HG02852 (cell line): Measurements from ENCODE around the gene TENM3.

ENCODE experiments used
- ATAC-seq: cut with Tn5 transposase; IDR thresholded peaks from one replicate; pipeline ENCODE4 v1.9.1; 2021; ENCODE audit warnings: mild to moderate bottlenecking, moderate library complexity; ENCODE audit not compliant: unreplicated experiment

Gene TENM3

DNA sequence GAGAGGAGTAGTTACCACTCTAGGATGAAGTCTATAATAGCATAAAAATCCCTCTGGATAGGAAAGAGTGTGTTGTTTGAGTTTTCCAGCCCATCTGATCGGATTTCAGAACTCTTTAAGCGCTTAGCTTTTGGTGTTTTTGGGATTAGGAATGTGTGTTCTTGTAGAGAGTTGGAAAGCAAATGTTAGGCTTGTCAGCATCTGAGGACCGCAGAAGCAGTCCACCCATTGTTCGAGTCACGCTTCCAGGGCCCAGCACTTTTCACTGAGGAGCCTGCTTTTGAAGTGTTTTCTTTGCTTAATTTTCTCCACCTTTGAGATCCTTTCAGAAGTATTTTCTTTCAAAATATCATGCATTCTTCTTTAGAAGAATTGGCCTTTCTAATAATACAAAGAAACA, 306.2 kb downstream of the TENM3 start:
- ATAC-seq, result no peak

GRCh38 chr4:182552948-182553347, 309.7 kb downstream of the TENM3 start:
- ATAC-seq, result no peak

DNA sequence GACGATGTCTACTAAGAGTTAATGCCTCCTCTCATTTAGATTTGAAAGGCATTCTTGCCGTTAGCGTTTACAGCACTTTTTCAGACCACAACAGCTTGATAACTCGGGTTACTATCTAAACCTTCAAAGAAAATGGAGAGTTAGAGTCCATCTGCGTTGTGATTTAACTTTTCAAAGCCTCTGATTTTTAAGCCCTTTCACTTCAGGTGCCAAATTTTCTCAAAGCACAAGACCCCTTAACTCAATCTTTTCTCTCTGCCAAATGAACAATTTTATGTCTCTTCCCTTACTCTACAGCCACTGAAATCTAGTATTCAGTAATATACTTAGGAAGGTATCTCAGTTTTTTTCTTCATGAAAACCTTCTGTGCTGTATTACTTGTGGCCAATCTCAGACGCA, 310.5 kb downstream of the TENM3 start:
- no peak for ATAC-seq

DNA sequence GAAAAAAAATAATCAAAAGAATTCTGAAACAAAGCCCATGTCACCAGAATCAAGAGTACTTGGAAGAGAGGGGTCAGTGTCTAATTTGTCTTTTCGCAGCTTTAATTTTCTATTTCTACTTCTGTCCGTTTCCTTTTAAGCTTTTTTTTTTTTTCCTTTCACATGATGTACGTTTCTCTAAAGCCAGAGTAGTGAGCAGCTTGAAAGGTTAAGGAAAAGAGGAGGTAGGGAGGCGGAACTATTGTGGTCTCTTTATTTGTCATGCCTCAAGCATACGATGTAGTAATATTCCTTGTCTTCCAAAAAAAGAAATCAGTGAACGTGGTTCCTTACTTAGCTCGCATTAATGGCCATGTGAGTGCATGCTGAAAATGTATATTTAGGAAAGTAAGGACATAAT, 311.5 kb downstream of the TENM3 start:
- ATAC-seq, result no peak

GRCh38 chr4:182555997-182556418, 312.8 kb downstream of the TENM3 start:
- ATAC-seq, result no peak

- no peak for ATAC-seq
These were observed 313.4 kb downstream of the TENM3 start for GRCh38 chr4:182556580-182556979.

- no peak for ATAC-seq
These were observed 317.2 kb downstream of the TENM3 start for GRCh38 chr4:182560358-182560757.

- ATAC-seq, result no peak
These were observed 319.1 kb downstream of the TENM3 start for GRCh38 chr4:182562350-182562749.

DNA sequence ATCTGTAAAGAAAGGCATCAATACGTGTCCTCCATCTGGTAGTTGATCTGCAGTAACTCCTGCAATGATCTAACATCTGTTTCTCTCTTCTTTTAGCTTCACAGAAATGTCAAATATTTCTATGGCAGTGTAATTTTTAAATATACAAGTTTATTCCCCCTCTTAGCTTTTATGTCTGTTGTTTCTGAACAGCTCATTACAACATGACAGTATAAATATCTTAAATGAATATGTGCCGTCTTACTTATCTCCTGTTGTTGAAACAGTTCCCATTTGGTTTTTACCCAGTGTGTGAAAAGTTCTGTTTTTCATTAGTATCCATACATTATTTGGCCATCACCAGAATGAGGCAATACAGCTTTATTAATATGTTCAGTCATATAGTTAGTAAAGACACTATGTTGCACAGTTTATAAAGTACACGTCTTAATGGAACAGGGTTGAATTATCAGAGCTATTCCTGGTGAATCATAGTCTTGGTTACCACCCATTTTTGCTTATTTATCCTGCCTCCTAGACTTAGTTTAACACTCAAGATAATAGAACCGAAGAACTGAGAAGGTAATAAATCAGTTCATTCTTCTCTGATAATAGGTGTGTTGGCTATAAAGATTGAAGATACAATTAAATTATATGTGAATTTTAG, 321.6 kb downstream of the TENM3 start:
- ATAC-seq, result no peak

- no peak for ATAC-seq
These were observed 323.9 kb downstream of the TENM3 start for GRCh38 chr4:182567119-182567518.

- ATAC-seq, result no peak
These were observed 326.4 kb downstream of the TENM3 start for GRCh38 chr4:182569561-182569960.

DNA sequence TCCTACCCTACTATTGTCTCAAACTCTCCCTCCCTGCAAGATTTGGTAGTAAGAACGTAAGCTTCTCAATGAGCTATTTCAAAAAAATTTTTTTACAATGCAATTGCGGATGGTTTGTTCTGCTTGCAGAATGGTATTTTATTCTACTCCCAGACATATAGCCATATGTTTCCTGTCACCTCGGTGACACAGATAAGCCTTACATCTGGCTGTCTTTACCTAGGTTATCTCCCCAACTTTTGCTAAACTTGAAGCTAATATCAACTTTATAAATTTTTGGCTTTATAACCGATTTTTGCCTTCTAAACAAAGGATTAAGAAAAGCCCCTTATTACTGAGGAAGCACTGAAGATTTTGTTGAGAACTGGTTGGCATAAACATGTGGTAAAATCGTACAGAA, 331.5 kb downstream of the TENM3 start:
- no peak for ATAC-seq

GRCh38 chr4:182575225-182575624, 332.0 kb downstream of the TENM3 start:
- no peak for ATAC-seq

DNA sequence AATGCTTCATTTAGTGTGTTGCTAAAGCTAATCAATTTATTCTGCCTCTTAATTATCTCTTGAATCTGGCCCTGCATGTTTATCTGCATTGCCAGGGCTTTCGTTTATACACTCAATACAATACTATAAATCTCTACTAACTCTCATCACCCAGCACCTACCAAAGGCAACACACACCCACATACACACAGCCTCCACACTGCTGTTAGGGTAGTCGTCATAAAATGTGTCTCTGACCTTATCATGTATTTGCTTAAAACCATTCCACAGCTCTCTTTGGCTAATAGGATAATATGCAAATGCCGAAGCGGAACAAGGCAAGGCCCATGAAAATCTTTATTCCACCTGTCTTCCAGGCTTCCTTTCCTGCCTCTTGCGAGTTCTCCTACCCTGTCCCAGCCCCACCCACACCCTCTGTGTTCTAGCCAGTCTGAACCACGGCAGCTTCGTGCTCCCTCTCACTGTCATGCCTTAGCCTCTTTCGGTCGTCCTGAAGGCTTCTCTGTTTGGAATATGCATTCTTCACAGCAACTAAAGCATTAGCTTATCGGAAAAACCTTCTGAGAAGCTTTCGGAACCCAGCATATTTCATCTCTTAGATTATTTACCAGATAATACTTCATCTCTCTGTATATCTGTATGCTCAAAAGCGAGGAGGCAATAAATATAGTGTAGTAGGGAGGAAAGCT, 333.5 kb downstream of the TENM3 start:
- no peak for ATAC-seq

- ATAC-seq, result no peak
These were observed 334.2 kb downstream of the TENM3 start for GRCh38 chr4:182577411-182577810.

DNA sequence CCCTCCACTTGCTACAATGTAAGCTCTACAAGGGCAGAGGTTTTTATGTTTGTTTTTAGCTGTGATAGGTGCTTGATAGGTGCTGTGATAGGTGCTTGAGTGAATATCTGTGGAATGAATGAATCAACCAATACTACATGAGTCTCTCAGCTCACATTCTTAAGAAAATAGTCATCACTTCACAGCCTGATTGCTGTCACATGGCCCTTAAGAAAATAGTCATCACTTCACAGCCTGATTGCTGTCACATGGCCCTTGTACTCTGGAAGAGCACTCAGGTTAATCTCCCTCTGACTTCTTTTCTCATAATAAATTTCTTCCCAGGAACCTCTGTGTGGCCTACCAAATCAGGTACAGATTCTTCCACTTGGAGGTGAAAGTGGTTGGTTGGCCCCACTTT, 335.2 kb downstream of the TENM3 start:
- no peak for ATAC-seq

GRCh38 chr4:182582245-182582644, 339.0 kb downstream of the TENM3 start:
- ATAC-seq, result no peak

GRCh38 chr4:182583703-182584415, 340.7 kb downstream of the TENM3 start:
- ATAC-seq, result no peak

GRCh38 chr4:182585321-182585720, 342.1 kb downstream of the TENM3 start:
- no peak for ATAC-seq

DNA sequence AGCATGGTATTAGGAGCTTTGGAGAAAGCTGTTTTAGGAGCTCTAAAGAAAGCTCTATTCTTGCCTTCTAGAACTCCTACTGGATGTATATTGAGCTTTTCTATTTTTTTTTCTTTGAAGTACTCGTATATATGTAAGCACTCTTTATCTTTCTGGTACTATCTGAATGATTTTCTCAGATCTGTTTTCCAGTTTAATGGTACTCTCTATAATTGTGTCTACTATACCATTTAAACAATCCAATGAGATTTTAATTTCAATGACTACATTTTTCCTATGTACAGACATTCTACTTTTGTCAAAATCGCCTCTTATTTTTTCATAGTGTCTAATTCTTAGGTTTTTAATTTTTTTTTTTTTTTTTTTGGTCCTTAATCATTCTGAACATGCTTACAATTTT, 345.9 kb downstream of the TENM3 start:
- no peak for ATAC-seq

- no peak for ATAC-seq
These were observed 350.2 kb downstream of the TENM3 start for GRCh38 chr4:182593402-182593801.

- ATAC-seq, result no peak
These were observed 350.7 kb downstream of the TENM3 start for GRCh38 chr4:182593864-182594263.
